Brain microvascular endothelial cell (primary cell): Measurements from ENCODE around the gene KCNQ2.

Source experiments
- DNase-seq: peaks from one replicate; pipeline ENCODE4 v3.0.0-alpha.2; 2020
- H3K27ac ChIP-seq: fragments of 250-450 bp; sonication (Bioruptor Pico); 2 replicates; pipeline ENCODE4 v1.5.1; 2020; ENCODE audit warnings: mild to moderate bottlenecking, moderate library complexity
- H3K27me3 ChIP-seq: fragments of 250-450 bp; sonication (Bioruptor Pico); replicated peaks from 2 replicates; pipeline ENCODE4 v1.5.1; 2020; ENCODE audit warnings: mild to moderate bottlenecking
- H3K36me3 ChIP-seq: fragments of 250-450 bp; sonication (Bioruptor Pico); replicated peaks from 2 replicates; pipeline ENCODE4 v1.5.1; 2020; ENCODE audit warnings: mild to moderate bottlenecking
- H3K4me3 ChIP-seq: 2 replicates; pipeline ENCODE4 v1.5.1; 2011; ENCODE audit warnings: low read depth, mild to moderate bottlenecking, control low read depth, low read length, moderate library complexity
- in situ Hi-C: cut with HindIII; loops from 2 replicates; pipeline ENCODE4 v1.10.0; 2017; ENCODE audit warnings: low sequenced_read_pairs, low pct_ligation_motif_present
- TF ChIP-seq, protein P1 (sequence below): IDR thresholded peaks from 2 replicates; pipeline ENCODE4 v1.5.1; 2011; ENCODE audit warnings: low read depth, mild to moderate bottlenecking, moderate library complexity, low read length, control low read depth, inconsistent platforms; ENCODE audit errors: missing control alignments

KCNQ2 gene

GRCh38 chr20:63492982-63493381, 20.5 kb upstream of the KCNQ2 start:
- H3K27me3 ChIP-seq = peaks cover 11% of the 10 kb centered on the region

GRCh38 chr20:63492518-63492917, 20.1 kb upstream of the KCNQ2 start:
- Histone ChIP-seq H3K27me3 (peaks cover 15% of the 10 kb centered on the region), H3K36me3 (no peaks in the 10 kb centered on the region), H3K4me3 (no peak overlapping the region), H3K27ac (no peak overlapping the region)
- in situ Hi-C loops = no loop called here
- TF ChIP-seq, protein P1, sequence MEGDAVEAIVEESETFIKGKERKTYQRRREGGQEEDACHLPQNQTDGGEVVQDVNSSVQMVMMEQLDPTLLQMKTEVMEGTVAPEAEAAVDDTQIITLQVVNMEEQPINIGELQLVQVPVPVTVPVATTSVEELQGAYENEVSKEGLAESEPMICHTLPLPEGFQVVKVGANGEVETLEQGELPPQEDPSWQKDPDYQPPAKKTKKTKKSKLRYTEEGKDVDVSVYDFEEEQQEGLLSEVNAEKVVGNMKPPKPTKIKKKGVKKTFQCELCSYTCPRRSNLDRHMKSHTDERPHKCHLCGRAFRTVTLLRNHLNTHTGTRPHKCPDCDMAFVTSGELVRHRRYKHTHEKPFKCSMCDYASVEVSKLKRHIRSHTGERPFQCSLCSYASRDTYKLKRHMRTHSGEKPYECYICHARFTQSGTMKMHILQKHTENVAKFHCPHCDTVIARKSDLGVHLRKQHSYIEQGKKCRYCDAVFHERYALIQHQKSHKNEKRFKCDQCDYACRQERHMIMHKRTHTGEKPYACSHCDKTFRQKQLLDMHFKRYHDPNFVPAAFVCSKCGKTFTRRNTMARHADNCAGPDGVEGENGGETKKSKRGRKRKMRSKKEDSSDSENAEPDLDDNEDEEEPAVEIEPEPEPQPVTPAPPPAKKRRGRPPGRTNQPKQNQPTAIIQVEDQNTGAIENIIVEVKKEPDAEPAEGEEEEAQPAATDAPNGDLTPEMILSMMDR = no peak
- no peak for DNase-seq

More at GRCh38 chr20:63492982-63493381, 20.5 kb upstream of the KCNQ2 start:
- no peak for DNase-seq
- no peaks in the 10 kb centered on the region for H3K36me3 ChIP-seq
- H3K4me3 ChIP-seq = no peak overlapping the region
- TF ChIP-seq, protein P1 = no peak
- no peak overlapping the region for H3K27ac ChIP-seq
- in situ Hi-C loops = no loop called here

DNA sequence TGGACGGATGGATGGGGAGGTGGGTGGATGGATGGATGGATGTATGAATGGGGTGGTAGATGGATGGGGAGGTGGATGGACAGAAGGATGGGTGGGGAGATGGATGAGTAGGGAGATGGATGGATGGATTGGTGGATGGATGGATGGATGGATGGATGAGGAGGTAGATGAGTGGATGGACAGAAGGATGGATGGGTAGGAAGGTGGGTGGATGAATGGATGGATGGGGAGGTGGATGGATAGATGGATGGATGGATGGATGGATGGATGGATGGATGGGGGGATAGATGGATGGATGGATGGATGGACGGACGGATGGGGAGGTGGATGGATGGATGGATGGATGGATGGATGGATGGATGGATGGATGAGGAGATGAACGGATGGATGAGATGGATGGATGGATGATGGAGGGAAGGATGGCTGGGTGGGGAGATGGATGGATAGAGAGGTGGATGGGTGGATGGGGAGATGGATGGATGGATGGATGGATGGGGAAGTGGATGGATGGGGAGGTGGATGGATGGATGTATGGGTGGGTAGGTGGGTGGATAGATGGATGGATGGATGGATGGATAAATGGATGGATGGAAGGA, 19.3 kb upstream of the KCNQ2 start:
- peaks cover 17% of the 10 kb centered on the region for H3K27me3 ChIP-seq
- TF ChIP-seq, protein P1 = no peak
- H3K27ac ChIP-seq = no peak overlapping the region
- no peak for DNase-seq
- H3K36me3 ChIP-seq = no peaks in the 10 kb centered on the region
- in situ Hi-C loops = no loop called here
- no peak overlapping the region for H3K4me3 ChIP-seq

GRCh38 chr20:63491078-63491477, 18.6 kb upstream of the KCNQ2 start:
- in situ Hi-C loops = no loop called here
- TF ChIP-seq, protein P1 = no peak
- Histone ChIP-seq H3K4me3 (no peak overlapping the region), H3K36me3 (no peaks in the 10 kb centered on the region), H3K27ac (no peak overlapping the region), H3K27me3 (peaks cover 17% of the 10 kb centered on the region)
- DNase-seq = no peak

DNA sequence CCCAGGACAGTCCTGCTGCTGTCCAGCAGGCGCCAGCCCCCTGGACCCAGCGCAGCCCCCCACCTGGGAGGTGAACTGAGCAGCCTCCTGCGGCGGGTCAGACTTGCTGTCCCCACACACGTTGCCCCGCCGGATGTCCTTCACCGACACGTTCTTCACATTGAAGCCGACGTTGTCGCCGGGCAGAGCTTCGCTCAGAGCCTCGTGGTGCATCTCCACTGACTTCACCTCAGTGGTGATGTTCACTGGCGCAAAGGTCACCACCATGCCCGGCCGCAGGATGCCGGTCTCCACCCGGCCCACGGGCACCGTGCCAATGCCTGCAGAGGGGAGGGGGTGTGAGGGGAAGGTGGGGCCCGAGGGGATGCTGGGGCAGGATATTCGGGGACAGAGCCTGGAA, 18.0 kb upstream of the KCNQ2 start:
- DNase-seq = no peak
- in situ Hi-C loops = no loop called here
- TF ChIP-seq, protein P1 = no peak
- H3K27me3 ChIP-seq = peaks cover 17% of the 10 kb centered on the region
- H3K27ac ChIP-seq = no peak overlapping the region
- no peak overlapping the region for H3K4me3 ChIP-seq
- no peaks in the 10 kb centered on the region for H3K36me3 ChIP-seq
